Measurements from ENCODE around the gene MTHFSD.

DNA sequence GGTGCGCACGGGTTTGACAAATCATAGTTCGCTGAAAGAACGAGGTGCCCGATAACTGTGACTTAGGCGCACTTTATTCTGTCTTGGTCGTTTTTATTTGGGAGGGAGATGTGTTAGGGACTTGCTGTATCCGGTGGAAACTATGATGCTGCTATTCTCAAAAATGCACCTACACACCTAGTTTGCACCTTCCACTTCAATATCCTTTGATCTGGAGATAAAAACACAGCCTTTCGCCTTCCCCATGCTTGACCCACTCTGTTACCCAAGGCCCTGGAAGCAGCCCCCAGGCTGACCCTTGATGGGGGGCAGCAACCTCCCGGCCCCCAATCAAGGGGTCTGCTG lies 59.7 kb downstream of the MTHFSD start:
- TF ChIP-seq, protein P1, sequence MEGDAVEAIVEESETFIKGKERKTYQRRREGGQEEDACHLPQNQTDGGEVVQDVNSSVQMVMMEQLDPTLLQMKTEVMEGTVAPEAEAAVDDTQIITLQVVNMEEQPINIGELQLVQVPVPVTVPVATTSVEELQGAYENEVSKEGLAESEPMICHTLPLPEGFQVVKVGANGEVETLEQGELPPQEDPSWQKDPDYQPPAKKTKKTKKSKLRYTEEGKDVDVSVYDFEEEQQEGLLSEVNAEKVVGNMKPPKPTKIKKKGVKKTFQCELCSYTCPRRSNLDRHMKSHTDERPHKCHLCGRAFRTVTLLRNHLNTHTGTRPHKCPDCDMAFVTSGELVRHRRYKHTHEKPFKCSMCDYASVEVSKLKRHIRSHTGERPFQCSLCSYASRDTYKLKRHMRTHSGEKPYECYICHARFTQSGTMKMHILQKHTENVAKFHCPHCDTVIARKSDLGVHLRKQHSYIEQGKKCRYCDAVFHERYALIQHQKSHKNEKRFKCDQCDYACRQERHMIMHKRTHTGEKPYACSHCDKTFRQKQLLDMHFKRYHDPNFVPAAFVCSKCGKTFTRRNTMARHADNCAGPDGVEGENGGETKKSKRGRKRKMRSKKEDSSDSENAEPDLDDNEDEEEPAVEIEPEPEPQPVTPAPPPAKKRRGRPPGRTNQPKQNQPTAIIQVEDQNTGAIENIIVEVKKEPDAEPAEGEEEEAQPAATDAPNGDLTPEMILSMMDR (IDR thresholded peaks at IDR 0.05), result no peak
- TF ChIP-seq POLR2A (IDR thresholded peaks at IDR 0.05), result no peak
- no peak for TF ChIP-seq POLR2AphosphoS5 (IDR thresholded peaks at IDR 0.05)
- TF ChIP-seq EP300 (IDR thresholded peaks at IDR 0.05), result peak in 1 of 4 donors; percentile 36
